Measurements from ENCODE around the gene CBX8.

CBX8 gene

DNA sequence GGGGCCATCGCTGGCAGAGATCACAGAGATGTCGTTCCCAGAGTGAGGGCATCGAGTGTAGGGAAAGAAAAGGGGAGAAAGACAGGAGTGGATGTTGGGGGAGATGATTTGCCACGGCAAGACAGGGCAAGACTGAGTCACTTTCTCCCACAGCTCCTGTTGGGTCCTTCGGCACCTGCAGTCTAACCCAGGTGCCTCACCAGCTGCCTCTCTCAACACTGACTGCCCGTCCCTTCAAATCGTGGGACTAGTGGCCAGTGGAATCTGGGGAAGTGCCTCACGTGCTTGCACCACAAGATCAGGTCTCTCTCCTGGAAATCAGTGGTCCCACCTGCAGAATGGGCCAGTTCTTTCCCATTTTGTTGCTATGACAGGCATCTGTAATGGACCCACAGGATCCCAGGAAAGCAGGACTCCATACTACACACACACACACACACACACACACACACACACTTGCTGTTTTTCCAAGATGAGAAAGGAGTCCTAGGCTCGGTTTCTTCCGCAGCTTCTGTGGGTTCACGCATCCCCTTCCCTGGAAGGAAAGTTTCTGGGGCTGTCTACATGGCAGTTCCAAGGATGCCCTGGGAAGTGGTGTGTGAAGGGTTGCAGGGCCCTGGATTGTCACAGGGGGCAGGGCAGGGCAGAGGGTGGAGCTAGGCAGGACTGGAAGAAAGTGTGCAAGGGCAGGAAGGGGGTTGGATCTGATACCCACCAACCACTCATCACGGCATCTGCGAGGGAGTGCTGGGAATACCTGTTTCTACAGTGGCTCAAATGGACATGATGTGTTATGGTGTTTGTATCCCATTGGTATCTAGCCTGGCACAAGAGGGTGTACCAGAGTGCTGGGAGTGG, 10.2 kb upstream of the CBX8 start:
- DNase-seq (ENCODE audit: low read depth in 2 of 2, low spot score in 1 of 2): no peak

DNA sequence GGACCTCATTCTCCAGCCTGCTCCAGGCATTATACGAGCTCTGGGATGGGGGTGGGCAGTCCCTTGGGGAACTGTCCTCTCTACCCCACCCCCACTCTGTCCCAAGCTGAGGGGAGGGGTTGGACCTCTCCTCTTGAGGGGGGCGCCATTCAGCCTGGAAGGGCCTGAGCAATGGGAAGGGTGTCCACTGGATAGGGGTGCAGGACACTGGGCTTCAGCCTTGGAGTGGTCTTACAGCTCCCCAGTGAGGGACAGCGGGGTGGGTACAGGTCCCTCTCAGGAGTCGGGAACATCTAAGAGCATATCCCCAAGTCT, 9.5 kb upstream of the CBX8 start:
- DNase-seq (ENCODE audit: low read depth in 2 of 2, low spot score in 1 of 2): no peak

DNA sequence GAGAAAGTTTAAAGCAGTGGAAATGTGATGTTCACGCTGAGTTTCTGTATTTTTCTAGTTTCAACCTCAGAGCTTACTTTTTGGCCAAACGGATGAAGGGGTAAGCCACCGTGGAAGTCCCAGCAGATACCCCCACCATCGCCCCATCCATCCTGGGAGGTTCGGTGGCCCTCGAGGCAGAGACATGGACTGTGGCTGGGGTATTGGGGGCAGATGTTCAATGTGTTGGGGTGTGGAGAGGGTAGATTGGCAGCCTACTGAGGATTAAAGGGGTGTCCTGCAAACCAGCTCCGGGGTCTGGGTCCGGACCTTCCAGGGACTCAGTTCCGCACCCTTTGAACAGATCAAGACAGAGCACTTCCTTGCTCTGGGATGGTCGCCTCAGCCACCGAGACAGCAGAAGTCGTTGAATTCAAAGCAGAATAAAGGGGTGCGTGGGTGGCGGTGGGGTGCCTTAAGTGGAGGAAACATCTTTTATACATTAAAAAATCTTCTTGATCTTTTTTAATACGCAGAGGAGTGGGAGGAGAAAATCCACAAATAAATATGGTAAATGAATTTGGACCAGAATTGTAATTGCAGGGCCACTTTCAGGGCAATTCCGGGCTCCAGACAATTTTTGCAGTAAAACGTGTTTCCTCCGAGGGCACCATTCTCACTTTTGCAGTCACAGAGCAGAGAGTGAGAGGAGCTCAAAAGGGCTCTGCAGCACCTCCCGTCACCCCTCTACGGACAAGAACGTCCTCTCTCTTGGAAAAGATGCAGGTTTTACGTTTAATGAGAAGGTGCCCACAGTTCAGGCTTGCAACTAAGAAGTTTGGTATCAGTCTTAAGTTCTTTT, 8.2 kb upstream of the CBX8 start:
- no peak for DNase-seq (ENCODE audit: low read depth in 2 of 2, low spot score in 1 of 2)

DNA sequence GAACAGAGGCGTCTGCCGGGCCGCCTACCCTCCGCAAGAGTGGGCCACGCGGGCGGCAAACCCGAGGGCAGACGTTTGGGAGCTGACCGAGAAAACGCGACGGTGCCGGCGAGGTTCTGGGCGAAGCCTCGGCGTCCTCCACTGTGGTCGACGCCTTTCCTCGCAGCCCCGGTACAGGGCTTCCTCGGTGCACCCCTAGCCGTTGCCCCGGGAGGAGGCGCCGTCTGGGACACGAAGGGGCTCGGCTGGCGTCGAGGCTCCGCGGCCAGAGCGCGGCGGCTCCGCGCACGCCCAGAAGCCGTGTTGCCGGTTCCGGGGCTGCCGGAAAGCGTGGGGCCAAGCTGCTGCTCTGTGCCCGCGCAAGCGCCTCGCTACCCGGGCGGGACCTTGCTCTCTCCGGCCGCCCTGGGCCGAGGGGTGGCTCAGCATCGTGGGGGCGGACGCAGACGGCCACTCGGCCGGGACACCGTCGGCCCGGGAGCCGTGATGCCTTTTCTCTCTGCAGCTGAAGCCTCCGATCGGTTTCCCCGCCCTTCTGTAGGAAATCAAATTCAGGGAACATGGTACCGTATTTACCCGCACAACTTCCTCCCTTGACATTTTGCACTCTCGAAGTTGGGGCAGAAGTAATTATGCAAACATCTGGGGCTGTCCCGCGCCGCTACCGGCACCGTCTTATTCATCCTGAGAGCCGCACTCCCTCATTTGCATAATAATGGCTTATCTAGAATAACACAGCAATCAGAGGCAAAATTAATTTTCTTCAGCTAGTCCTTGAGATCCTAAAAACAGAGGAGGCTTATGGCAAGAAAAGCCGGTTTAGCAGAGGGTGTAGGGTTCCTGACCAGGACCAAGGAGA, 7.3 kb upstream of the CBX8 start:
- DNase-seq (ENCODE audit: low read depth in 2 of 2, low spot score in 1 of 2): peak in 1 of 2 donors; percentile 32

DNA sequence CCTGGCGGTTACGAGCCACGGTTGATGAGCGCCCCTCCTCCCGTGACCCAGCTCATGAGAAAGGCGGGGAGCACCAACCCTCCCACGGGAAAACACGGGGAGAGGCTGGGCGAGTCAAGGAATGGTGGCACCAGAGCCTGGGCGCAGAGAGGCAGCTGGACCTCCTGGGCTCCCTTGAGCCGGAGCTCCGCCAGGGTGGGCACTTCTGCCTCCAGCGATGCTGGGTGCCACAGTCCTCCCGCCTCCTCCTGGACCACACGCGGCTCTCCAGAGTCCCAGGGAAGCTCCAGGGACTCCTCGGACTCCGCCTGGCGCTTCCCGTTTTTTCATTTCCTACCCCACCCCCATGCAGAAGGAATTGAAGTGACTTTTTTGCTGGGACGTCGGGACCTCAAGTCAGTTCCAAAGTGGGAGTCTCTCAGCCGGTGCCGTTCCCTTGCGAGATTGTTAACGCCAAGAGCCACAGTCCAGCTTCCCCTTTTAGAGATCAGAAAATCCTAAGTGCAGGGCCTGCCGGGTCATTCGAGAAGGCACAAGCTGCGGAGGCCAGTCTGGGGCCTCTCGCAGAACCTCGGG, 6.6 kb upstream of the CBX8 start:
- no peak for DNase-seq (ENCODE audit: low read depth in 2 of 2, low spot score in 1 of 2)

DNA sequence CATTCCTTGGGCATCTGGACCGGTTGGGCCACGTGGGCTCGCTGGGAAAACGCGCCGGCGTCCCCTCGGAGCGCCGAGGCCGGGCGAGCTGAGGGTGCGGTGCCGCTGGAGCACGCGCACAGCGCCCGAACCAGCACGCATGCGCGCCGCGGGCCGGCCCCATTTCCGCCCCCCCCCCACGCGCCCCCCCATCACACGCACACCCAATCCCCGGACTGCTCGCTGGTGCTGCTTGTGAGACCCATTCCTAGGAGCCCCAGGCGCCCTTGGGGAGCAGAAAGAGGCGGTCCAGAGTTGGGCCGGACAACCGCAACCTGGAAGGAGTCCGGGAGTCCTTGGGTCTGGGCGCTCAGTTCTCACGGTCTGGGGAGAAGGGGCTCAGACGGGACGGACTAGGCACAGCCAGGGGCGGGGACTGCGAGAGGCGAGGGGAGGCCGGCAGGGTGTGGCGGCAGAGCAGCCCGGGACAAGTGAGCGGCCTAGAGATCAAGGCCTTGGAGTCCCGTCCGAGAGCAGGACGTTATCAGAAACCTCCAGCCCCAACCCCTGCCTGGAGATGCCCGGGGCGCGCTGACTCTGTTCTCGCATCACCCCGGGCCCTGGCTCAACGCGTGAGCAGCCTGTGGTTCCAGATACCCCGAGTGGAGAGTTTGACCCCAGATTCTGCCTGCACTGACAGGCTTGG, 6.0 kb upstream of the CBX8 start:
- DNase-seq (ENCODE audit: low read depth in 2 of 2, low spot score in 1 of 2): no peak

DNA sequence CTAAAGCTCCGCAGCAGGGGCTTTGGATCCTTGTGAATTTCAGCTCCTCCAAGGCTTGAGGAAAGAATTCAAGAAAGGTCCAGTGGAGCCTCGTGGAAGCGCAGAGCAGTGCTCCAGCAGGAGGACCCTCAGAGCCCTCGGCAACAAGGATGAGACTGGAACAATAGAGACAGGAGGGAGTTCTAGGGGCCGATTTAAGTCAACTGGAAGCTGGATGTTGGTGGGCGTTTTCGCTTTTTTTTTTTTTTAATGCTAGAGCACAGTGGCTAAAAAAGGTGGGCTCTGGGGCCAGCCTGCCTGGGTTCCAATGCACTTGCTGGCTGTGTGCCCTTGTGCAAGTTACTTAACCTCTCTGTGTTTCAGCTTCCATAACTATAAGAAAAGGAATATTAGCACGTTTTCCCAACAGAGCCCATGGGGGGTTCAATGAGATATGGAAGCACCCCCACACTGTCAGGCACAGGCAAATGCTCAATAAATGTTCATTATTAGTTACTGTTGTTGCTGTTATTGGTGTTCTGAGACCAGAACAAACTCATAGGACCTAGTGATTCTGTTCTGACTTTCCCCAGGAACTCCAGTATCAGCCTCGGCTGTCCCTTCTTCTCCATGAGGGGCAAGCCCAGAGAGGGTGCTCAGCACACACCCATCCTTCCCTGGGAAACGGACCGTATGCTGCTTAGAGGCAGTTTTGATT, 5.3 kb upstream of the CBX8 start:
- DNase-seq (ENCODE audit: low read depth in 2 of 2, low spot score in 1 of 2): no peak

DNA sequence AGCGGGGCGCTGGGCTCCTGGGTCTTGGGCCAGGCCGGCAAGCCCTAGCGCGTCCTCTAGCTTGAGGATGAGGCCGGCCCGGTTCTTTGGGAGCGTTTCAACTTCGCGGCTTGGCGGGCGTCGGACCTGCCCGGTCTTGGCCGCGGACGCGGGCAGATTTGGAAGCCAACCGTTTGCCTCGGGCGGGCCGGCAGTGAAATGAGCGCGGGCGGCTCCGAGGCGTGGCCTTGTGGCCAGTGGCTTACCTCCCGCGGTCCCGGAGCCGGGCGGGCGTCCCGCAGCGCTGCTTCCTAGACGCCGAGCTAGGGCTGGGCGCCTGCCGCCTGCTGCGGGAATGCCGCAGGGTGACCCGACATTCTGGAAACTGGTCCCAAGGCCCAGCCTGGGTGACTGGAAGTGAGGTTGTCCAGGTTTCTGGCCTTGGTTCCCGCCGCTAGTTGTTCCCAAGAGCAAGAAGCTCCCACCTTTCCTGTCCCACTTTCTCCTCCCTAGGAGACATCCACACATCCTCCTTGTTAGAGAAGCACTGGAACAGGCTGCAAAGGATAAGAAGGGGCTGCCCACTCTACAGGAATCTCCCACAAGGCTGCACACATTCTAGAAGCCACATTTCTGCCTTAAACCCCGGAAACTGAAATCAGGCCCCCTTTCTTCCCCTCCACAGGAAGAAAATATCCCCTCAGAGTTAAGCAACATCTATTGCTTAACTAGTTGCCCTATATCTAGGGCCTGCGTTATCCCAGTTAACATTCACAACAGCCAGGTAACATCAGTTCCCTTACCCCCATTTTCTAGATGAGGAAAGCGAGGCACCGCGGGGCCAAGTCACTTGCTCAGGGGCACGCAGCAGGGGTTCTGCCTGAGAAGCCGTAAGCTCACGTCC, 4.5 kb upstream of the CBX8 start:
- no peak for DNase-seq (ENCODE audit: low read depth in 2 of 2, low spot score in 1 of 2)

DNA sequence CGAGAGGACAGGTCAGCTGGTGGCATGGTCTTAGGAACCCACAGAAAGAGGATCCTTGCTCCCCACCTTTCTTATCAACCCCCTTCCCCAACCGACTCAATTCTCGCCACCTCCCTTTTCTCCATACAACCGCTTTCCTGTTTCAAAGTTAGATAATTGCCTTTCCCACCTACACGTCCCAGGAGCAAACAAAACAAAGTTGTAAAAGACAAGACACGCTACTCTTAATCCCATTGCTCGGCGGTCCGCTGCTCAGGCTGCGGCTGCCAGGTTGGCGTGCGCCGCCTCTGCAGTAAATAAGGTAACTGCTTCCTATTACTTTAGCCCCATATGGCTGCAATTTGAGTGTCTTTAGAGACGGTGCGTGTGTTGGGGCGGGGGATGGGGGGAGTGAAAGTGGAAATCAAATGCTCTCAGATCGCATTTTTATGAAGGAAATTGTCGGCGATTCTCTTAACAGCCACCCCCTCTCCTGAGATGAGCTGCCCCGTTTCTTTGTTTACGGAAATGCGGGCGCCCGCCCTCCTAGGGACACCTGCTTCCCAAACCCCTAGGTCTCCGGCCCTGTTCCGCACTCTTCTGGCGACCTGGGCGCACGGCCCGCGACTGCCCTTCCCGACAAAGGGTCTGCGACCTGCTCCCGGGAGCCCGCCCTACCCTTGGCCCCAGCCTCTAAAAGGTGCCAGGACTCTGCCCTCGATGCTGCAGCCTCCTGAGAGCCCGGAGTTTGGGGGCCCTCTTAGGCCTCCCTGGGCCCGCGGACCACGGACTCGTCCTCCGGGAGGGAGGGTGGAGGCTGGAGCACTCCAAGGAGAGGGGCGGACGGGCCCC, 3.7 kb upstream of the CBX8 start:
- no peak for DNase-seq (ENCODE audit: low read depth in 2 of 2, low spot score in 1 of 2)

DNA sequence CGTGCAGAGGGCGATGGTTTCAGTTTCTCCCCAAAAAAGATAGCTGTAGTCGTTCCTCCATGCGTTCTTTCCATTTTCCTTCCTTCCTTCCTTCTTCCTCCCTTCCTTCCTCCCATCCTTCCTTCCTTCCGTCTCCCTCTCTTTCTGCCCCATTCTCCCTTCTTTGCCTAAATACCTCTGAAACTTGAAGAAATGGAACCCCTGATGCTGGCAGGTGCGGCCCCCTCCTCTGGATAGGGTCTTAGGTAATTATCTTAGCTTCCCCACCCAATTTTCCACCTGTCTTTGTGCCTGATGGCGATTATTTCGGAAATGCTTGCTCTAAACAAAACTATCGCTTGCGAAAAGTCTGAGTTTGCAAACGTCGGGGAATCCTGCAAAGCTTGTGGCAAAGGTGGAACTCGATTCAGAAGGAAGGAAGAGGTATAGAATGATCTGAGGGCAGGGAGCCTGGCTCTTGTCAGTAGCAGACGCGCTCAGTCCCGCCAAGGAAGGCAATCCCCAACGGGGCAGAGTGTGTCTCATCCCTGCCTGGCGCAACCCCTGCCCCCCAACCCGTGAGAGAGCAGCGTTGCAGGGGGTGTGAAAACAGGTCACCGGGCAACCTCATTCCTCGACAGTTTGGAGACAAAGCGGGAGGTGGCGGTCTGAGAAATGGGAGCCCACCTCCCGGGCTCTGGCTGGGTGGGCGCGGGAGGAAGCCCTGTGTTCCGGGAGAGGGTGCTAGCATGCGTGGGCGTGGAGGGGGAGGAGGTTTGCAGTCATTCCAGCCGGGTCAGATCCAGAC, 2.9 kb upstream of the CBX8 start:
- no peak for DNase-seq (ENCODE audit: low read depth in 2 of 2, low spot score in 1 of 2)

DNA sequence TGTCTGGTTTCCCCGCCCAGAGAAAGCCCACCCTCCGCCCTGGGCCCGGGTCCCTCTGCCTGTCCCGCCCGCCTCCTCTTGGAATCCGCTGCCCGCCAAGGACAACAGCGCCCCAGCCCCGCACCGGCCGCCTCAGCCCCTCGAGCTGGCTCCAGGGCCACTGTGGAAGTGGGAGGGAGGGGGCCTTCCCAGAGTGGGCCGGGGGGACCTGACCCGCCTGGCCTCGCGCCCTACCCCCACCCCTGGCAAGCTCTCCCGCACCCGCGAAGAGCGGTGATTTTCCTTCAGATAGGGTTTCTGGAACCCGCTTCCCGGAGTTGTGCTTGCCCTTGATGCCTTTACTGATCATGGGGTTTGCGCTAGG, 2.3 kb upstream of the CBX8 start:
- DNase-seq (ENCODE audit: low read depth in 2 of 2, low spot score in 1 of 2): no peak

DNA sequence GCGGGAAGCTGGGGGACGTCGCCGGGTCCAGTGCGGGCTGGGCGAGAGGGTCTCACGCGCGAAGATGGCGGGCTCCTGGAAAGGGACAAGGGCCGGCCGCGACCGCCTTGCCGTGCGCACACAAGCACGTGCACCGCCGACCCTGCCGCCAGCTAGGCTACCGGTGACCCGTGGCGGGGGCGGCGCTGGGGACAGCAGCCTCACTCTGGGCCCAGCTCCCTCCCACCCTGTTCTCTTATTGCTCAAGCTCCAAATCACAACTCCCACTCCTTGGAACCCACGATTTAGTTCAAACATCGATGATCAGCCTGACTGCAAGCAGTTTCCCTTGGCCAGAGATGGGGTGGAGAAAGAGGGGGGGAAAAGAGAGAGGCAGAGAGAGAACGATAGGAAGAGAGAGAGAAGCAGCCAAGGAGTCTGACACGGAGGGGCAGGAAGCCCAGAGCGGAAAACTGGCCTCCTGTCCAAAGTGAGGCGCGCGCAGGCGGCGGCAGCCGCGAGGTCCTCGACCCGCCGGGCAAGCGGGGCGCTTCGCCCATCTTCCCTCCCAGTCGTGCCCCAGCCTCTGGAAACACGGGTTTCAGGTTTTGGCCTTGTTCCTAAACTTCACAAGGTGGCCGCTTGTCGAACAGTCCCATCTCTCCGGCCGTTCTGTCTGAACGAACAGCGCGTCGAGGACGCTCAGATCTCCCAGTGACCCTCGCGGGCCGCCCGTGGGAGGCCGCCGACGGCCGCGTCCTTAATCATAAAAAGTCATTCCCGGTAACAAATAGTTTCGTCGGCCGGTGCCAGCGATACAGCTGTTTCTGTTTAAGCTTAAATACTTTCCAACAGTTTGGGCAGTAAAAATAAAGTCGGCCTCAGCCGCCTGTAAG, 1.7 kb upstream of the CBX8 start:
- DNase-seq (ENCODE audit: low read depth in 2 of 2, low spot score in 1 of 2): no peak

DNA sequence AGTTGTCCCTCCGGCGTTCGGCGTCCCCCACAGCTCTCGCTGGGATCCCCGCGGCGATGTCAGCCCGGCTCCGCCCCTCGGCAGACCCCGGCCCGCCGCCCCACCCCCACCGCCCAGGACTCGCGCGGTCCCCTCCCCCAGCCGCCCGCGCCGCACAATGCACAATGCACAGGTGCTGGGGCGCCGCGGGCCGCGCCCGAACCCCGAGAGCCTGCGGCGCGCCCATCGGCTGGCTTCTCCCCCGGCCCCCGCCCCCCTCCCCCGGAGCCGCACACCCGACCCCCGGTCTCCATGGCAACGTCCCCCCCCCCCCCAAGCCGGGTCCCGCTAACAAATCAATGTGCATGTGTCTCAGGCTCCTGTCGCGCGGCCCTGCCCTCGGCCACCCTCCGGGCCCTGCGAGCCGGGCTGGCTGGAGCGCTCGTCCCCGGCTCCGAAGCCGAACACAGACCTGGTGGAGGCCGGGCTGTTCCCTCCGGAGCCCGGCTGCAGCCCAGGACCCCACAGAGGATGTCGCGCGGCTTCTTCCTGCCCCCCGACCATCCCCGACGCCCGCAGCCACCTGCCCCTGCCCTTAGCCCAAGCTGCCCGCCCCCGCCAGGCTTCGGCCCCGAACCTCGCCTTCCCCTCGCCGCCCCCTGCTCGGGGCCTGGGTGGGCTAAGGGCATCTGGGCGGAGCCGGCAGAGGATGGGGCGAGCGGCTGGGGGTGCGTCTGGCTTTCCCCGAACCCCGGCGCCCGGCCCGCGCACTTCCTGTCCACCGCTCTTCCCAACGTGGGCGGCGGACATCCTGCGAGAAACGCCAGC, 818 bp upstream of the CBX8 start:
- no peak for DNase-seq (ENCODE audit: low read depth in 2 of 2, low spot score in 1 of 2)

DNA sequence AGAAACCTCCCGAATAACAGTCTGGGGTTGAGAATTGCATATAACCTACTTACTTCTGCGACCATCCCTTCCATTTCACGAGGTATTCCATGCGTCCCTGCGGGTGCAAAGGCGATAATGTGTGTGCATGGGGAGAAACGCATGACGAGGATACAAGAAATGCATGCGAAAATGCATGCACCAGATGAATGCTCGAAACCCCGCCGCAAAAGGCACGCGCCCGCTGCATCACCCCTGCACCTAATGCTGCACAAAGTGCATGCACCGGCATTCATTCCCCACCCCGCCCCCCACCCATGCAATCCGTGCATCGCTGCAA, 474 bp downstream of the CBX8 start:
- DNase-seq (ENCODE audit: low read depth in 2 of 2, low spot score in 1 of 2): no peak

DNA sequence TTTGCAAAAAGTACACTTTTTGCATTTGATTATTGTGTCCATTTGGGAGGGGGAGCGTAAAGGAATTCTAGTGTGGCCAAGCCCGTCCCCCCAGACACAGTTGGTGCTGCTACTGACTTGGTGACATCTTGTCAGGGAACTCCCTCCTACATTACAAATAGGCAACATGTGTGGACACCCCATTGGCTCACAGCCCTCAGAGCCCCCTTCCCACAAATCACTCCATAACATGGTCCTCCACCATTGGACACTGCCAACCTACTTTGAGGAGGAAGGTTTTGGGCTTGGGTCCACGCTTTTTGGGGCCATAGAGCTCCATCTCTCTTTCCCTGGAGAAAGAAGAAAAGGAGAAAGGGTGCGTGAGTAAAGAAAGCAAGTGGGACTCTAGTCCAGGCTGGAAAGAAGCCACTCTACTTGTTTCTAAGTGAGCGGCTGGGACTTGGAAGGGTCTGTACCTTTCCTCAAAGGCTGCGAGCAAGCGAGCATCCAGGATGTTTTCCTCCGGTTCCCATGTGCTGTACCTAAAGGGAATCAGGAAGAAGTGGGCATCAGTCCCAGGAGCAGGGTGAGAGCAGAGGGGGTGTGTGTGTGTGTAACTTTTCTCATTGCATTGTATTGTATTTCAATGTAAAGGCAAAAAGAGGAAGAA, 958 bp downstream of the CBX8 start:
- DNase-seq (ENCODE audit: low read depth in 2 of 2, low spot score in 1 of 2): no peak

Data from stimulated activated CD8-positive, alpha-beta memory T cell treated with anti-CD3 and anti-CD28 coated beads, Interleukin-4, amount 100 ng/mL, for 4 hours (primary cell).